ENCODE data around the gene SYT11.
"Not testable (repeated sequence)": the region's sequence is repeated elsewhere in the genome, so short reads cannot be mapped to it uniquely, and the experiment has no call there.

Gene SYT11

GRCh38 chr1:155860970-155861510 lies 1.7 kb downstream of the SYT11 start:
- no peak for DNase-seq (ENCODE audit: low read depth in 2 of 2)

- no peak for DNase-seq (ENCODE audit: low read depth in 2 of 2)
Observed at GRCh38 chr1:155861896-155862295, 2.5 kb downstream of the SYT11 start.

GRCh38 chr1:155864393-155864792 lies 5.0 kb downstream of the SYT11 start:
- DNase-seq (ENCODE audit: low read depth in 2 of 2): no peak

GRCh38 chr1:155867766-155868165 lies 8.4 kb downstream of the SYT11 start:
- DNase-seq (ENCODE audit: low read depth in 2 of 2): no peak

- no peak for DNase-seq (ENCODE audit: low read depth in 2 of 2)
Observed at GRCh38 chr1:155871390-155871789, 12.0 kb downstream of the SYT11 start.

- no peak for DNase-seq (ENCODE audit: low read depth in 2 of 2)
Observed at GRCh38 chr1:155872527-155872926, 13.2 kb downstream of the SYT11 start.

GRCh38 chr1:155873860-155874259 lies 14.5 kb downstream of the SYT11 start:
- no peak for DNase-seq (ENCODE audit: low read depth in 2 of 2)

- DNase-seq (ENCODE audit: low read depth in 2 of 2): no peak
Observed at GRCh38 chr1:155877945-155878344, 18.6 kb downstream of the SYT11 start.

- DNase-seq (ENCODE audit: low read depth in 2 of 2): no peak
Observed at GRCh38 chr1:155880251-155880650, 20.9 kb downstream of the SYT11 start.

- DNase-seq (ENCODE audit: low read depth in 2 of 2): no peak
Observed at GRCh38 chr1:155880950-155881349, 21.6 kb downstream of the SYT11 start.

GRCh38 chr1:155882235-155882634 lies 22.9 kb downstream of the SYT11 start:
- DNase-seq (ENCODE audit: low read depth in 2 of 2): no peak

GRCh38 chr1:155882766-155883165 lies 23.4 kb downstream of the SYT11 start:
- no peak for DNase-seq (ENCODE audit: low read depth in 2 of 2)

GRCh38 chr1:155884031-155884960 lies 24.9 kb downstream of the SYT11 start:
- no peak for DNase-seq (ENCODE audit: low read depth in 2 of 2)

GRCh38 chr1:155884982-155885381 lies 25.6 kb downstream of the SYT11 start:
- DNase-seq (ENCODE audit: low read depth in 2 of 2): no peak

- no peak for DNase-seq (ENCODE audit: low read depth in 2 of 2)
Observed at GRCh38 chr1:155888481-155888880, 29.1 kb downstream of the SYT11 start.

GRCh38 chr1:155889566-155889965 lies 30.2 kb downstream of the SYT11 start:
- DNase-seq (ENCODE audit: low read depth in 2 of 2): no peak

- DNase-seq (ENCODE audit: low read depth in 2 of 2): no peak
Observed at GRCh38 chr1:155890251-155890650, 30.9 kb downstream of the SYT11 start.

- DNase-seq (ENCODE audit: low read depth in 2 of 2): no peak
Observed at GRCh38 chr1:155892796-155893195, 33.4 kb downstream of the SYT11 start.

GRCh38 chr1:155893389-155894142 lies 34.2 kb downstream of the SYT11 start:
- DNase-seq (ENCODE audit: low read depth in 2 of 2): no peak

GRCh38 chr1:155895617-155896016 lies 36.2 kb downstream of the SYT11 start:
- not testable (repeated sequence) for DNase-seq (ENCODE audit: low read depth in 2 of 2)

GRCh38 chr1:155896476-155896875 lies 37.1 kb downstream of the SYT11 start:
- not testable (repeated sequence) for DNase-seq (ENCODE audit: low read depth in 2 of 2)

- no peak for DNase-seq (ENCODE audit: low read depth in 2 of 2)
Observed at GRCh38 chr1:155897746-155898145, 38.4 kb downstream of the SYT11 start.

GRCh38 chr1:155898888-155899287 lies 39.5 kb downstream of the SYT11 start:
- no peak for DNase-seq (ENCODE audit: low read depth in 2 of 2)

Data from stimulated activated CD8-positive, alpha-beta memory T cell treated with anti-CD3 and anti-CD28 coated beads, Interleukin-2, amount 100 ng/mL, for 48 hours (primary cell).